Measurements from ENCODE around the gene TGFBR2.

The TGFBR2 gene

GRCh38 chr3:30692498-30693130 lies 86.2 kb downstream of the TGFBR2 start:
- H3K4me3 ChIP-seq (ENCODE audit: low read depth, low read length), result no peak overlapping the region
- TF ChIP-seq, protein P1, sequence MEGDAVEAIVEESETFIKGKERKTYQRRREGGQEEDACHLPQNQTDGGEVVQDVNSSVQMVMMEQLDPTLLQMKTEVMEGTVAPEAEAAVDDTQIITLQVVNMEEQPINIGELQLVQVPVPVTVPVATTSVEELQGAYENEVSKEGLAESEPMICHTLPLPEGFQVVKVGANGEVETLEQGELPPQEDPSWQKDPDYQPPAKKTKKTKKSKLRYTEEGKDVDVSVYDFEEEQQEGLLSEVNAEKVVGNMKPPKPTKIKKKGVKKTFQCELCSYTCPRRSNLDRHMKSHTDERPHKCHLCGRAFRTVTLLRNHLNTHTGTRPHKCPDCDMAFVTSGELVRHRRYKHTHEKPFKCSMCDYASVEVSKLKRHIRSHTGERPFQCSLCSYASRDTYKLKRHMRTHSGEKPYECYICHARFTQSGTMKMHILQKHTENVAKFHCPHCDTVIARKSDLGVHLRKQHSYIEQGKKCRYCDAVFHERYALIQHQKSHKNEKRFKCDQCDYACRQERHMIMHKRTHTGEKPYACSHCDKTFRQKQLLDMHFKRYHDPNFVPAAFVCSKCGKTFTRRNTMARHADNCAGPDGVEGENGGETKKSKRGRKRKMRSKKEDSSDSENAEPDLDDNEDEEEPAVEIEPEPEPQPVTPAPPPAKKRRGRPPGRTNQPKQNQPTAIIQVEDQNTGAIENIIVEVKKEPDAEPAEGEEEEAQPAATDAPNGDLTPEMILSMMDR (IDR thresholded peaks at IDR 0.05; ENCODE audit: low read depth, low read length), result no peak

GRCh38 chr3:30693470-30694120 lies 87.2 kb downstream of the TGFBR2 start:
- TF ChIP-seq, protein P1 (IDR thresholded peaks at IDR 0.05; ENCODE audit: low read depth, low read length), result peak; percentile 69

DNA sequence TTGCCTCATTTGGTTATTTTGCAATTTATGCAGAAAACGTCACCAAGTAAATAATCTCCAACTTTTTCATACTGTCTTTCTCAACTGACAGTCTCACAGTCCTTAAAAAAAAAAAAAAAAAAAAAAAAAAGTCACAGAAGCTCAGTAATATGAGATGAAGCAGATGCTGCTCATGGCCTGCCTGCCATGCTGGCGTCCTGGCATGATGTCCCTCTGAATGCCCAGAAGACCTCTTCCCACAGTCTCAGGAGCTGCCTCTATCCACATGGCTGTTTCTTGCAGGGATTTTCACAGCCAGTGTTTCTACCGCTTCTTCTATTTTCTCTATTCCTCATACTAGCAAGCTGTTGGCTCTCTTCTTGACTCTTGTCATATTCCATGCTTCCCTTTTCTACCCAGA lies 87.7 kb downstream of the TGFBR2 start:
- no peak overlapping the region for H3K4me3 ChIP-seq (ENCODE audit: low read depth, low read length)
- TF ChIP-seq, protein P1 (IDR thresholded peaks at IDR 0.05; ENCODE audit: low read depth, low read length), result no peak

More at GRCh38 chr3:30693470-30694120, 87.2 kb downstream of the TGFBR2 start:
- H3K4me3 ChIP-seq (ENCODE audit: low read depth, low read length), result no peak overlapping the region

GRCh38 chr3:30694668-30695067 lies 88.3 kb downstream of the TGFBR2 start:
- no peak overlapping the region for H3K4me3 ChIP-seq (ENCODE audit: low read depth, low read length)
- TF ChIP-seq, protein P1 (IDR thresholded peaks at IDR 0.05; ENCODE audit: low read depth, low read length), result no peak

DNA sequence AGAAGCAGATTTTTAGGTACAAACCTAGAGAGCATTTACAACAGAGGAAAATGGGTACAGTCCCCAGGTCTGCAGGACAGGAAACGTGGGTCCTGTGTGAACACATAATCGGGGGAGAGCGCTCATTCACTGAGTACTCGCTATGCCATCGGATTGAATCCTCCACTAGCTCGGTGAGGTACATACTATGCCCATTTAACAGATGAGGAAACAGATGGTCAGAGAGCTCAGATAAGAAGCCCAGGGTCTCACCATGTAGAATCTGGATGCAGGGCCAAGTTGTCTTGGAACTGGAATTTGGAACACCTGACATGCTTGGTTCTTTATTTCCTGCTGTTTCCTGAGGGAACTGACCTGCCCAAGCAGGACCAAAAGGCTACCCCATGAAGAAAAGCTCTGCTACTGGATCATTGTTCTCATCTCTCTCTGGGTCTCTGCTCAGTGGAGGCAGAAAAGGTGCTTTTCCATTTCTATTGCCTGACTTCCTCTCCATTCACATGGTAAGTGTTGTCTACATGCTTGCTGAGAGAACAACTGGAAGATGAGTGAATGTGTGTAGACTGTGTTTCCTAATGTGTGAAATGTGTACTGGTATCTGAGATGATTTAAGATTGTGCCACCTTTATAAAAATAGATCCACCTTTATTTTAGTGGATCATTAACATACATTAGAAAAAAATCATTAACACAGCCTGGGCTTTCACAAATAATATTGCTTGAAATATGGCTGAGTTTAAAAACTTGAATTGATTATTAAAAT lies 89.1 kb downstream of the TGFBR2 start:
- TF ChIP-seq, protein P1 (IDR thresholded peaks at IDR 0.05; ENCODE audit: low read depth, low read length), result no peak
- no peak overlapping the region for H3K4me3 ChIP-seq (ENCODE audit: low read depth, low read length)

DNA sequence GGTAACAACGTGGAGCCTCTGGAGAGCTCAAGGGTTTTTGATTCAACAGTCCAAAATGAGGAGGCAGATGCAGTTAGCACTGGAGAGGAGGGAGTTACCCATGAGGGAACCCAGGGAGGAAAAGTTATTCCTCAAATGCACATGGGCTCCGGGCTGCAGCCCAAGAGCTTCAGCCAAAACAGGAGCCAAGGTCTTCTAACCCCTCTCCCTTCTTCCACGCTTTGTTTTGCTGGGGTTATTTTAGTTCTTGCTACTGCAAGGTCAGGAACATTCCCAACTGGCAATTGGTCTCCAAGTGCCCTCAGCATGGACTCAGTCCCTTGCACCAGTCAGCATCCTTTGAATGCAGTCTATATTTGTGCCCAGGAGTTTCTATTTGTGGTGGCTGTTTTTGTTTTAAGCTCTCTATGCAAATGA lies 90.0 kb downstream of the TGFBR2 start:
- TF ChIP-seq, protein P1 (IDR thresholded peaks at IDR 0.05; ENCODE audit: low read depth, low read length), result no peak
- H3K4me3 ChIP-seq (ENCODE audit: low read depth, low read length), result no peak overlapping the region

DNA sequence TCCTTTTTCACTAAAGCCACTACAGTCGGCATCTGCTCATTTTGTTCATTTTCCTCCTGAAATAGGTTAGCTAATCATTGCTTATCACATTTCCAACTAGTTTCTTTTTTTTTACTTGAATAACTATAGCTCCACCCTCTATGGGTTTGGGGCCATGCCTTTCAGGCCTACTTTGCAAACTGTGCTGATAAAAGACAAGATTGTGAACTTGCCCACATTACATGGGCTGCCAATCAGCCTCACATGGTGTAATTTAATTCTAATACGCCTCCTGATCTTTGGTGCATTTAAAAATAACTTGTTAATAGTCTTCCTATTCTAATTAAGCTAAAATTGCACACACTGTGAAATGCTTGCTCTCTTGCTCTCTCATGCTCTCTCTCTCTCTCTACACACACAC lies 90.5 kb downstream of the TGFBR2 start:
- TF ChIP-seq, protein P1 (IDR thresholded peaks at IDR 0.05; ENCODE audit: low read depth, low read length), result no peak
- no peak overlapping the region for H3K4me3 ChIP-seq (ENCODE audit: low read depth, low read length)
